H9 (cell line): ENCODE results near the gene TRPM8. TPM values are rescaled to one million over a fixed set of nuclear protein-coding genes. Genes with fewer than 3 reads are reported as not detected.

Source experiments
- DNase-seq: peaks from one replicate; pipeline ENCODE4 v3.0.0-alpha.2; 2017
- H2AFZ ChIP-seq: one replicate; pipeline ENCODE4 v1.6.1; 2013; ENCODE audit warnings: mild to moderate bottlenecking, low read length, control low read depth, moderate library complexity
- H2AK5ac ChIP-seq: 2 replicates; pipeline ENCODE4 v1.6.1; 2013; ENCODE audit warnings: low read length, control low read depth, mixed read lengths; ENCODE audit not compliant: insufficient read length
- H2BK120ac ChIP-seq: one replicate; pipeline ENCODE4 v1.6.1; 2013; ENCODE audit warnings: low read depth, mild to moderate bottlenecking, low read length, control low read depth, inconsistent platforms; ENCODE audit not compliant: poor library complexity, severe bottlenecking
- H2BK12ac ChIP-seq: 2 replicates; pipeline ENCODE4 v1.6.1; 2013; ENCODE audit warnings: low read length, control low read depth, mixed read lengths, low read depth; ENCODE audit not compliant: insufficient read length
- H2BK15ac ChIP-seq: 2 replicates; pipeline ENCODE4 v1.6.1; 2013; ENCODE audit warnings: low read depth, low read length, control low read depth
- H2BK20ac ChIP-seq: one replicate; pipeline ENCODE4 v1.6.1; 2013; ENCODE audit warnings: low read depth, mild to moderate bottlenecking, low read length, control low read depth, inconsistent platforms; ENCODE audit not compliant: poor library complexity, severe bottlenecking
- H2BK5ac ChIP-seq: 2 replicates; pipeline ENCODE4 v1.6.1; 2013; ENCODE audit warnings: low read length, control low read depth, mixed read lengths; ENCODE audit not compliant: insufficient read length
- H3K14ac ChIP-seq: 2 replicates; pipeline ENCODE4 v1.6.1; 2013; ENCODE audit warnings: low read length, control low read depth; ENCODE audit not compliant: insufficient read depth
- H3K18ac ChIP-seq: 2 replicates; pipeline ENCODE4 v1.6.1; 2013; ENCODE audit warnings: low read depth, mild to moderate bottlenecking, mixed read lengths, low read length, control low read depth; ENCODE audit not compliant: insufficient read length
- H3K23ac ChIP-seq: 2 replicates; pipeline ENCODE4 v1.6.1; 2013; ENCODE audit warnings: low read length, control low read depth, mixed read lengths, low read depth; ENCODE audit not compliant: insufficient read length
- H3K23me2 ChIP-seq: 2 replicates; pipeline ENCODE4 v1.6.1; 2013; ENCODE audit warnings: low read depth, mild to moderate bottlenecking, mixed read lengths, low read length, control low read depth; ENCODE audit not compliant: insufficient read length, poor library complexity, severe bottlenecking
- H3K27ac ChIP-seq: 2 replicates; pipeline ENCODE4 v1.5.1; 2013; ENCODE audit warnings: low read length, control low read depth, mixed read lengths, low read depth; ENCODE audit not compliant: insufficient read length
- H3K27me3 ChIP-seq: 2 replicates; pipeline ENCODE4 v1.6.1; 2013; ENCODE audit warnings: low read length, control low read depth, inconsistent platforms; ENCODE audit not compliant: insufficient read depth
- H3K4ac ChIP-seq: 2 replicates; pipeline ENCODE4 v1.6.1; 2013; ENCODE audit warnings: low read depth, mild to moderate bottlenecking, control low read depth, inconsistent platforms, low read length, moderate library complexity
- H3K4me1 ChIP-seq: 2 replicates; pipeline ENCODE4 v1.6.1; 2013; ENCODE audit warnings: low read length, control low read depth, inconsistent platforms; ENCODE audit not compliant: insufficient read depth
- H3K4me2 ChIP-seq: 2 replicates; pipeline ENCODE4 v1.6.1; 2013; ENCODE audit warnings: low read length, control low read depth, mixed read lengths; ENCODE audit not compliant: insufficient read length, insufficient read depth
- H3K56ac ChIP-seq: 2 replicates; pipeline ENCODE4 v1.6.1; 2013; ENCODE audit warnings: low read depth, mild to moderate bottlenecking, mixed read lengths, low read length, control low read depth; ENCODE audit not compliant: insufficient read length
- H3K79me1 ChIP-seq: 2 replicates; pipeline ENCODE4 v1.6.1; 2013; ENCODE audit warnings: low read depth, mild to moderate bottlenecking, moderate library complexity, low read length, control low read depth, inconsistent platforms; ENCODE audit not compliant: insufficient read depth, poor library complexity, severe bottlenecking
- H3K79me2 ChIP-seq: 2 replicates; pipeline ENCODE4 v1.6.1; 2013; ENCODE audit warnings: low read length, control low read depth, inconsistent platforms; ENCODE audit not compliant: insufficient read depth
- H3K9ac ChIP-seq: 2 replicates; pipeline ENCODE4 v1.6.1; 2013; ENCODE audit warnings: low read length, control low read depth, mixed read lengths; ENCODE audit not compliant: insufficient read length; ENCODE audit errors: extremely low read depth
- H3K9me3 ChIP-seq: one replicate; pipeline ENCODE4 v1.6.1; 2013; ENCODE audit warnings: low read depth, low read length, inconsistent platforms; ENCODE audit not compliant: control insufficient read depth
- H3T11ph ChIP-seq: one replicate; pipeline ENCODE4 v1.6.1; 2013; ENCODE audit warnings: mild to moderate bottlenecking, low read length, control low read depth, inconsistent platforms
- H4K20me1 ChIP-seq: one replicate; pipeline ENCODE4 v1.6.1; 2013; ENCODE audit not compliant: control insufficient read depth, insufficient read length, insufficient read depth
- H4K5ac ChIP-seq: 2 replicates; pipeline ENCODE4 v1.6.1; 2013; ENCODE audit warnings: low read depth, mild to moderate bottlenecking, mixed read lengths, low read length, control low read depth; ENCODE audit not compliant: insufficient read length
- H4K8ac ChIP-seq: replicated peaks from 2 replicates; pipeline ENCODE4 v1.6.1; 2013; ENCODE audit warnings: low read length, control low read depth, mixed read lengths, low read depth; ENCODE audit not compliant: insufficient read length
- H4K91ac ChIP-seq: 2 replicates; pipeline ENCODE4 v1.6.1; 2013; ENCODE audit warnings: low read depth, mild to moderate bottlenecking, moderate library complexity, mixed read lengths, low read length, control low read depth; ENCODE audit not compliant: insufficient read length
- H3K27ac Mint-ChIP-seq, 3 experiments: 2 replicates in 2 of 3; 3 replicates in 1 of 3; pipeline ENCODE4 v1.8.0; 2020 to 2021; ENCODE audit warnings: mixed read lengths in 3 of 3, mild to moderate bottlenecking in 1 of 3, moderate library complexity in 1 of 3
- H3K27me3 Mint-ChIP-seq: 2 replicates; pipeline ENCODE4 v1.8.0; 2021; ENCODE audit warnings: low read depth, mild to moderate bottlenecking, moderate library complexity, mixed read lengths
- H3K36me3 Mint-ChIP-seq, 3 experiments: 2 replicates in 2 of 3; 3 replicates in 1 of 3; pipeline ENCODE4 v1.8.0; 2020 to 2021; ENCODE audit warnings: low read depth in 3 of 3, mixed read lengths in 3 of 3; ENCODE audit not compliant: insufficient read depth in 1 of 3
- H3K4me1 Mint-ChIP-seq, 2 experiments: 2 replicates each; pipeline ENCODE4 v1.8.0; 2020; ENCODE audit warnings: mixed read lengths in 2 of 2
- H3K4me3 Mint-ChIP-seq, 2 experiments: 2 replicates in 1 of 2; 3 replicates in 1 of 2; pipeline ENCODE4 v1.8.0; 2020 to 2021; ENCODE audit warnings: mild to moderate bottlenecking in 2 of 2, mixed read lengths in 2 of 2, moderate library complexity in 1 of 2
- H3K9me3 Mint-ChIP-seq, 2 experiments: 2 replicates in 1 of 2; 3 replicates in 1 of 2; pipeline ENCODE4 v1.8.0; 2020; ENCODE audit warnings: mild to moderate bottlenecking in 2 of 2, mixed read lengths in 2 of 2, moderate library complexity in 1 of 2
- CTCF ChIP-seq: fragments of 200-600 bp; sonication (generic); conservative IDR thresholded peaks from 3 replicates; pipeline ENCODE4 v1.8.0; 2021; ENCODE audit warnings: antibody characterized with exemption, mild to moderate bottlenecking
- WGBS: extraction: QIAGEN DNeasy Blood & Tissue Kit; methylation state at CpG from one replicate; pipeline ENCODE4 v1.1.7; 2013; ENCODE audit warnings: missing lambda C conversion rate, low lambda C conversion rate, mixed read lengths; ENCODE audit not compliant: insufficient read length; ENCODE audit errors: extremely low coverage; 5-methylcytosine and 5-hydroxymethylcytosine counted together
- long read RNA-seq: library from polyadenylated mRNA; unstranded; transcript quantifications from one replicate; pipeline ENCODE4 v2.0.0, GENCODE V29; 2020
- total RNA-seq: library from RNA; stranded (reverse); gene quantifications from 2 replicates; pipeline ENCODE4 v1.2.1, GENCODE V29; 2021

The TRPM8 gene
- 0.20 and 0.28 TPM in 2 replicates for total RNA-seq
- long read RNA-seq, partial matches to known transcripts, result 0 of 1 reads
- long read RNA-seq, other reads (novel, unspliced or antisense), result 1 of 1 reads

- H3K4me1 Mint-ChIP-seq, result peaks cover 7 to 19% of the 10 kb centered on the region in 2 experiments
- H3K4me3 Mint-ChIP-seq, result no peak within 1 kb of the TSS
- no peak within 1 kb of the TSS for H3K23ac ChIP-seq
Measured at GRCh38 chr2:233917116-233917515, at the start of gene TRPM8. TSS of gene TRPM8 (plus strand) at chr2:233917373. CDS start at chr2:233926538, 9,165 bp downstream.

More at GRCh38 chr2:233917116-233917515, at the start of gene TRPM8:
- no peak within 1 kb of the TSS for H3K9ac ChIP-seq
- H3K9me3 ChIP-seq, result no peaks in the 10 kb centered on the region
- no peak within 1 kb of the TSS for H2BK5ac ChIP-seq
- Mint-ChIP-seq H3K27me3 (peaks cover 13% of the 10 kb centered on the region), H3K36me3 (no peaks in the 10 kb centered on the region), H3K27ac (no peak within 1 kb of the TSS; a peak in 1 of 7 replicates), H3K9me3 (no peaks in the 10 kb centered on the region; a peak in 1 of 5 replicates)
- H2BK12ac ChIP-seq, result no peak within 1 kb of the TSS
- no peak within 1 kb of the TSS for H3K4ac ChIP-seq
- H4K20me1 ChIP-seq, result no peaks in the 10 kb centered on the region
- no peak within 1 kb of the TSS for H2BK20ac ChIP-seq
- no peak for DNase-seq
- WGBS, result no CpG with 5 or more reads among the region's 5 CpGs
- H4K91ac ChIP-seq, result no peak within 1 kb of the TSS
- H3K27me3 ChIP-seq, result no peaks in the 10 kb centered on the region
- no peak within 1 kb of the TSS for H3K56ac ChIP-seq
- TF ChIP-seq CTCF, result no peak
- H3T11ph ChIP-seq, result no peak within 1 kb of the TSS
- no peak within 1 kb of the TSS for H4K8ac ChIP-seq
- H3K79me2 ChIP-seq, result no peaks in the 10 kb centered on the region
- no peaks in the 10 kb centered on the region for H3K23me2 ChIP-seq
- no peak within 1 kb of the TSS for H3K14ac ChIP-seq
- H2AK5ac ChIP-seq, result no peak within 1 kb of the TSS
- no peaks in the 10 kb centered on the region for H3K4me1 ChIP-seq
- H3K18ac ChIP-seq, result no peak within 1 kb of the TSS
- H4K5ac ChIP-seq, result no peak within 1 kb of the TSS
- no peak within 1 kb of the TSS for H2AFZ ChIP-seq
- no peaks in the 10 kb centered on the region for H3K79me1 ChIP-seq
- H3K4me2 ChIP-seq, result no peak within 1 kb of the TSS
- no peak within 1 kb of the TSS for H3K27ac ChIP-seq
- H2BK15ac ChIP-seq, result no peak within 1 kb of the TSS
- H2BK120ac ChIP-seq, result no peak within 1 kb of the TSS
